Neural cell (in vitro differentiated cells): Measurements from ENCODE around the gene PTPRD. TPM values are rescaled to one million over a fixed set of nuclear protein-coding genes. Genes with fewer than 3 reads are reported as not detected.

Source experiments
- H2AFZ ChIP-seq: fragments of 200-600, 300-800 bp; sonication (generic), shearing (Covaris generic); 2 replicates; pipeline ENCODE4 v1.6.0; 2014; ENCODE audit warnings: low read depth, mild to moderate bottlenecking, antibody characterized with exemption, low read length, moderate library complexity
- H3F3A ChIP-seq: fragments of 200-600 bp; shearing (Covaris generic); 2 replicates; pipeline ENCODE4 v1.6.1; 2016; ENCODE audit warnings: mild to moderate bottlenecking, moderate library complexity, mixed read lengths, antibody characterized with exemption, low read length; ENCODE audit not compliant: insufficient read depth, poor library complexity, severe bottlenecking
- H3K27ac ChIP-seq: fragments of 200-600, 300-800 bp; sonication (generic), shearing (Covaris generic); 2 replicates; pipeline ENCODE4 v1.5.1; 2014; ENCODE audit warnings: mild to moderate bottlenecking, low read length, moderate library complexity
- H3K27me3 ChIP-seq: fragments of 300-800, 200-600 bp; sonication (generic), shearing (Covaris generic); 2 replicates; pipeline ENCODE4 v1.6.0; 2014; ENCODE audit warnings: mild to moderate bottlenecking, low read depth, low read length, moderate library complexity; ENCODE audit not compliant: insufficient read depth
- H3K36me3 ChIP-seq: fragments of 300-800, 200-600 bp; sonication (generic), shearing (Covaris generic); 2 replicates; pipeline ENCODE4 v1.5.1; 2014; ENCODE audit warnings: mild to moderate bottlenecking, antibody characterized with exemption, low read length, moderate library complexity; ENCODE audit not compliant: insufficient read depth
- H3K4me2 ChIP-seq: fragments of 300-800, 200-600 bp; sonication (generic), shearing (Covaris generic); 2 replicates; pipeline ENCODE4 v1.6.0; 2014; ENCODE audit warnings: mild to moderate bottlenecking, low read length
- H3K4me3 ChIP-seq: fragments of 300-800, 200-600 bp; sonication (generic), shearing (Covaris generic); 2 replicates; pipeline ENCODE4 v1.5.1; 2014; ENCODE audit warnings: mild to moderate bottlenecking, low read length, moderate library complexity
- H3K79me2 ChIP-seq: fragments of 200-600 bp; shearing (Covaris generic); replicated peaks from 2 replicates; pipeline ENCODE4 v1.6.0; 2014; ENCODE audit warnings: mild to moderate bottlenecking, low read length, moderate library complexity; ENCODE audit not compliant: insufficient read depth
- H3K9ac ChIP-seq: fragments of 300-800, 200-600 bp; sonication (generic), shearing (Covaris generic); 2 replicates; pipeline ENCODE4 v1.6.1; 2016; ENCODE audit warnings: mild to moderate bottlenecking, low read length, mixed read lengths
- H3K9me2 ChIP-seq: fragments of 200-600 bp; shearing (Covaris generic); 2 replicates; pipeline ENCODE4 v1.6.1; 2016; ENCODE audit warnings: mild to moderate bottlenecking, low read length, mixed read lengths; ENCODE audit not compliant: insufficient read depth
- H3K9me3 ChIP-seq: fragments of 200-600, 300-800 bp; sonication (generic), shearing (Covaris generic); 2 replicates; pipeline ENCODE4 v1.6.1; 2016; ENCODE audit warnings: mild to moderate bottlenecking, mixed run types, low read length, moderate library complexity, mixed read lengths
- H4K20me1 ChIP-seq: fragments of 200-600 bp; shearing (Covaris generic); 2 replicates; pipeline ENCODE4 v1.6.1; 2016; ENCODE audit warnings: mild to moderate bottlenecking, mixed run types; ENCODE audit not compliant: insufficient read depth
- CTCF ChIP-seq: fragments of 450-650 bp; IDR thresholded peaks from 2 replicates; pipeline ENCODE4 v1.5.1; 2014; ENCODE audit warnings: antibody characterized with exemption, mild to moderate bottlenecking, moderate library complexity; ENCODE audit not compliant: poor library complexity, severe bottlenecking
- EP300 ChIP-seq: fragments of 450-650 bp; conservative IDR thresholded peaks from 2 replicates; pipeline ENCODE4 v1.6.1; 2014; ENCODE audit warnings: antibody characterized with exemption, mild to moderate bottlenecking, moderate library complexity; ENCODE audit not compliant: poor library complexity, severe bottlenecking
- EZH2 ChIP-seq: fragments of 200-600, 300-800 bp; shearing (Covaris generic), sonication (generic); IDR thresholded peaks from 2 replicates; pipeline ENCODE4 v1.6.1; 2014; ENCODE audit warnings: antibody characterized with exemption, low read length, borderline replicate concordance, mild to moderate bottlenecking; ENCODE audit not compliant: insufficient read depth, poor library complexity, severe bottlenecking
- MXI1 ChIP-seq: fragments of 450-650 bp; conservative IDR thresholded peaks from 2 replicates; pipeline ENCODE4 v1.6.1; 2014; ENCODE audit warnings: antibody characterized with exemption, mild to moderate bottlenecking; ENCODE audit not compliant: poor library complexity, severe bottlenecking
- POLR2AphosphoS5 ChIP-seq: IDR thresholded peaks from 2 replicates; pipeline ENCODE4 v1.6.1; 2012
- RAD21 ChIP-seq: fragments of 450-650 bp; conservative IDR thresholded peaks from 2 replicates; pipeline ENCODE4 v1.6.1; 2014; ENCODE audit warnings: antibody characterized with exemption, mild to moderate bottlenecking, moderate library complexity
- SMC3 ChIP-seq: fragments of 450-650 bp; conservative IDR thresholded peaks from 2 replicates; pipeline ENCODE4 v1.6.1; 2014; ENCODE audit warnings: antibody characterized with exemption, mild to moderate bottlenecking, moderate library complexity; ENCODE audit not compliant: poor library complexity
- TAF1 ChIP-seq: IDR thresholded peaks from 2 replicates; pipeline ENCODE4 v1.6.1; 2012; ENCODE audit warnings: low read depth
- polyA plus RNA-seq: library from polyadenylated mRNA; depleted of rRNA; stranded (reverse); fragments of >200 nt; gene quantifications from 2 replicates; pipeline ENCODE4 v1.2.3, GENCODE V29; 2014
- TF ChIP-seq, protein P1 (sequence below): IDR thresholded peaks from 2 replicates; pipeline ENCODE4 v1.6.1; 2012; ENCODE audit warnings: borderline replicate concordance

PTPRD gene
- polyA plus RNA-seq, 1 donor from 2014 or later = 143 TPM

DNA sequence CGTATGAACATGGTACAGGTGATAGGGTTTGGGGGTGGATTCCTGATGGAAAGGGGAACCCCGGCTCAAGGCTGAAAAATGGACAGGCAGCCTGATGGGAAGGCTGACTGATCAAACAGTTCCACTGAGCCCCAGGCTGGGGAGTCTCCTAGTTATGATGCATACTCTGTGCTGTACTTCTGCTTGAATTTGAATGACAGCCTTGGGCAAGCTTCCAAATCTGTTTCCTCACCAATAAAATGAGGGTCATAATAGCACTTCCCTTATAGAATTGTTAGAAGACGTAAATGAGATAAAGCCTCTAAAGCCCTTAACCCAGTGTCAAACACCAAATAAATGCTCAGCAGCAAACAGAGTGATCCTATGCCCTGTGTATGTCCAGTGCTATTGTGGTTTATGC, 2334.8 kb downstream of the PTPRD start:
- Histone ChIP-seq H3K9ac (no peak overlapping the region), H2AFZ (no peak overlapping the region), H3K4me3 (no peak overlapping the region), H3F3A (no peaks in the 10 kb centered on the region), H4K20me1 (no peaks in the 10 kb centered on the region), H3K9me3 (no peaks in the 10 kb centered on the region), H3K27ac (no peak overlapping the region), H3K27me3 (no peaks in the 10 kb centered on the region), H3K9me2 (no peaks in the 10 kb centered on the region), H3K4me2 (no peak overlapping the region), H3K79me2 (no peaks in the 10 kb centered on the region), H3K36me3 (no peaks in the 10 kb centered on the region)
- TF ChIP-seq EP300 (no peak), POLR2AphosphoS5 (no peak), SMC3 (no peak)
- TF ChIP-seq, protein P1, sequence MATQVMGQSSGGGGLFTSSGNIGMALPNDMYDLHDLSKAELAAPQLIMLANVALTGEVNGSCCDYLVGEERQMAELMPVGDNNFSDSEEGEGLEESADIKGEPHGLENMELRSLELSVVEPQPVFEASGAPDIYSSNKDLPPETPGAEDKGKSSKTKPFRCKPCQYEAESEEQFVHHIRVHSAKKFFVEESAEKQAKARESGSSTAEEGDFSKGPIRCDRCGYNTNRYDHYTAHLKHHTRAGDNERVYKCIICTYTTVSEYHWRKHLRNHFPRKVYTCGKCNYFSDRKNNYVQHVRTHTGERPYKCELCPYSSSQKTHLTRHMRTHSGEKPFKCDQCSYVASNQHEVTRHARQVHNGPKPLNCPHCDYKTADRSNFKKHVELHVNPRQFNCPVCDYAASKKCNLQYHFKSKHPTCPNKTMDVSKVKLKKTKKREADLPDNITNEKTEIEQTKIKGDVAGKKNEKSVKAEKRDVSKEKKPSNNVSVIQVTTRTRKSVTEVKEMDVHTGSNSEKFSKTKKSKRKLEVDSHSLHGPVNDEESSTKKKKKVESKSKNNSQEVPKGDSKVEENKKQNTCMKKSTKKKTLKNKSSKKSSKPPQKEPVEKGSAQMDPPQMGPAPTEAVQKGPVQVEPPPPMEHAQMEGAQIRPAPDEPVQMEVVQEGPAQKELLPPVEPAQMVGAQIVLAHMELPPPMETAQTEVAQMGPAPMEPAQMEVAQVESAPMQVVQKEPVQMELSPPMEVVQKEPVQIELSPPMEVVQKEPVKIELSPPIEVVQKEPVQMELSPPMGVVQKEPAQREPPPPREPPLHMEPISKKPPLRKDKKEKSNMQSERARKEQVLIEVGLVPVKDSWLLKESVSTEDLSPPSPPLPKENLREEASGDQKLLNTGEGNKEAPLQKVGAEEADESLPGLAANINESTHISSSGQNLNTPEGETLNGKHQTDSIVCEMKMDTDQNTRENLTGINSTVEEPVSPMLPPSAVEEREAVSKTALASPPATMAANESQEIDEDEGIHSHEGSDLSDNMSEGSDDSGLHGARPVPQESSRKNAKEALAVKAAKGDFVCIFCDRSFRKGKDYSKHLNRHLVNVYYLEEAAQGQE = no peak

DNA sequence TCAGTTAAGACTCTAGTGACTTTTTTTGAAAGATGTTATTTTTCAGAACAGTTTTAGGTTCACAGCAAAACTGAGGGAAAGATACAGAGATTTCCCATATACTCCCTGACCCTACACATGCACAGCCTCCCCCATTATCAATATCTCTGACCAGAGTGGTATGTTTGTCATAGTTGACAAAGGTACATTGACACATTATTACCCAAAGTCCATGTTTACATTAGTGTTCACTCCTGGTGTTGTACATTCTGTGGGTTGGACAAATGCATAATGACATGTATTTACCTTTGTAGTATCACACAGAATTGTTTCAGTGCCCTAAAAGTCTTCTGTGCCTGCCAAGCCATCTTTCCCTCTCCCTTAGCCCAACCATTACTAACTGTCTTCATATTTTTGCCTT, 2342.6 kb downstream of the PTPRD start:
- H3K4me3 ChIP-seq = no peak overlapping the region
- no peaks in the 10 kb centered on the region for H3K9me3 ChIP-seq
- TF ChIP-seq RAD21 (no peak), TAF1 (no peak), EZH2 (no peak), CTCF (no peak), EP300 (no peak), SMC3 (no peak), MXI1 (no peak), POLR2AphosphoS5 (no peak)
- TF ChIP-seq, protein P1 = no peak
- H3K9me2 ChIP-seq = no peaks in the 10 kb centered on the region
- H3K27ac ChIP-seq = no peak overlapping the region
- no peaks in the 10 kb centered on the region for H3K36me3 ChIP-seq
- no peak overlapping the region for H3K9ac ChIP-seq
- no peaks in the 10 kb centered on the region for H3F3A ChIP-seq
- H3K79me2 ChIP-seq = no peaks in the 10 kb centered on the region
- H2AFZ ChIP-seq = no peak overlapping the region
- H3K4me2 ChIP-seq = no peak overlapping the region
- H4K20me1 ChIP-seq = no peaks in the 10 kb centered on the region
- no peaks in the 10 kb centered on the region for H3K27me3 ChIP-seq
